GM21737 (cell line): ENCODE results near the gene DICER1.
A peak's percentile ranks its signal among the peaks of the same experiment; 100 is the strongest.
"Not testable (repeated sequence)": the region's sequence is repeated elsewhere in the genome, so short reads cannot be mapped to it uniquely, and the experiment has no call there.

Experiments used
- ATAC-seq: cut with Tn5 transposase; IDR thresholded peaks from one replicate; pipeline ENCODE4 v1.9.1; 2021; ENCODE audit warnings: mild to moderate bottlenecking, moderate library complexity; ENCODE audit not compliant: unreplicated experiment

The DICER1 gene

GRCh38 chr14:95185767-95186392 lies 28.6 kb upstream of the DICER1 start:
- no peak for ATAC-seq

- ATAC-seq, result no peak
Measured at GRCh38 chr14:95185033-95185766, 27.9 kb upstream of the DICER1 start.

- no peak for ATAC-seq
Measured at GRCh38 chr14:95184413-95184790, 27.1 kb upstream of the DICER1 start.

- no peak for ATAC-seq
Measured at GRCh38 chr14:95183532-95184412, 26.4 kb upstream of the DICER1 start.

GRCh38 chr14:95183082-95183481 lies 25.8 kb upstream of the DICER1 start:
- ATAC-seq, result no peak

- ATAC-seq, result no peak
Measured at GRCh38 chr14:95182379-95182778, 25.1 kb upstream of the DICER1 start.

- ATAC-seq, result no peak
Measured at GRCh38 chr14:95180966-95181741, 23.8 kb upstream of the DICER1 start.

- ATAC-seq, result not testable (repeated sequence)
Measured at GRCh38 chr14:95175670-95176069, 18.3 kb upstream of the DICER1 start.

- no peak for ATAC-seq
Measured at GRCh38 chr14:95174184-95174792, 17.0 kb upstream of the DICER1 start.

- no peak for ATAC-seq
Measured at GRCh38 chr14:95173518-95173917, 16.2 kb upstream of the DICER1 start.

- no peak for ATAC-seq
Measured at GRCh38 chr14:95167177-95167576, 9.8 kb upstream of the DICER1 start.

- ATAC-seq, result no peak
Measured at GRCh38 chr14:95165517-95165916, 8.2 kb upstream of the DICER1 start.

- no peak for ATAC-seq
Measured at GRCh38 chr14:95164506-95164905, 7.2 kb upstream of the DICER1 start.

- ATAC-seq, result no peak
Measured at GRCh38 chr14:95163666-95164065, 6.3 kb upstream of the DICER1 start.

GRCh38 chr14:95163132-95163531 lies 5.8 kb upstream of the DICER1 start:
- no peak for ATAC-seq

- no peak for ATAC-seq
Measured at GRCh38 chr14:95162641-95163040, 5.3 kb upstream of the DICER1 start.

GRCh38 chr14:95157048-95157326 lies 342 bp downstream of the DICER1 start:
- peak; percentile 32 for ATAC-seq

- ATAC-seq, result peak; percentile 32
Measured at GRCh38 chr14:95156161-95157047, 925 bp downstream of the DICER1 start.

- ATAC-seq, result no peak
Measured at GRCh38 chr14:95155045-95155444, 2.3 kb downstream of the DICER1 start.

GRCh38 chr14:95153866-95154265 lies 3.5 kb downstream of the DICER1 start:
- ATAC-seq, result no peak
